Adrenal gland (tissue), 12 donors: ENCODE measurements around the gene HHIPL1. TPM values are rescaled to one million over a fixed set of nuclear protein-coding genes. Genes with fewer than 3 reads are reported as not detected.

Experiments used
- DNase-seq, 7 donors: peaks; one replicate each; pipeline ENCODE4 v3.0.0-alpha.2; 2019 to 2020
- H3K27ac ChIP-seq, 5 donors: fragments of 200-600 bp; sonication (generic) in 4 of 5; 1 replicate in 3 of 5; 2 replicates in 2 of 5; pipeline versions ENCODE4 v1.5.1 to v1.8.0; 2016 to 2020; ENCODE audit warnings: mild to moderate bottlenecking in 1 of 5
- H3K27me3 ChIP-seq: fragments of 200-600 bp; 2 replicates; pipeline ENCODE4 v1.8.0; 2021
- H3K36me3 ChIP-seq, 2 donors: fragments of 200-600 bp; replicated peaks in 1 of 2; 1 replicate in 1 of 2; 2 replicates in 1 of 2; pipeline versions ENCODE4 v1.5.1 to v1.8.0; 2018 to 2022
- H3K4me1 ChIP-seq, 2 donors: fragments of 200-600 bp; replicated peaks in 1 of 2; 1 replicate in 1 of 2; 2 replicates in 1 of 2; pipeline versions ENCODE4 v1.5.1 to v1.8.0; 2018 to 2021
- H3K4me3 ChIP-seq, 4 donors: fragments of 200-600 bp; sonication (generic) in 3 of 4; one replicate each; pipeline ENCODE4 v1.5.1; 2016 to 2018
- H3K9me3 ChIP-seq, 3 donors: fragments of 200-600 bp; sonication (generic) in 1 of 3; replicated peaks in 1 of 3; 1 replicate in 2 of 3; 2 replicates in 1 of 3; pipeline versions ENCODE4 v1.5.1 to v1.8.0; 2016 to 2021
- CTCF ChIP-seq, 6 experiments: fragments of 450-650 bp in 4 of 6; fragments of 200-600 bp in 2 of 6; sonication (generic) in 1 of 6; IDR thresholded peaks; 1 replicate in 5 of 6; 2 replicates in 1 of 6; pipeline versions ENCODE4 v1.5.1 to v1.8.0; 2016 to 2021; ENCODE audit warnings: antibody characterized with exemption in 6 of 6, mild to moderate bottlenecking in 2 of 6, moderate library complexity in 1 of 6
- POLR2A ChIP-seq, 2 donors: fragments of 450-650 bp; IDR thresholded peaks; one replicate each; pipeline ENCODE4 v1.6.1; 2017; ENCODE audit warnings: antibody characterized with exemption in 2 of 2, mild to moderate bottlenecking in 2 of 2, moderate library complexity in 1 of 2
- WGBS, 4 donors: extraction: QIAGEN DNeasy Blood & Tissue Kit in 2 of 4; methylation state at CpG; one replicate each; pipeline versions ENCODE4 v1.1.5 to v1.1.7; 2013 to 2017; 5-methylcytosine and 5-hydroxymethylcytosine counted together
- intact Hi-C, 2 donors: fragments of 100-400 bp; cut with DNase I; formaldehyde crosslinking; loops; one replicate each; pipeline versions ENCODE4 v1.14.1 to v1.15.0; 2022 to 2023
- polyA plus RNA-seq, 3 donors: library from polyadenylated mRNA; stranded (reverse); fragments of 200-250 nt in 2 of 3; fragments of 350-450 nt in 1 of 3; fragmentation: Illumina TruSeq in 1 of 3; extraction: RNeasy Lipid Tissue Mini Kit (QIAGEN cat#74804) in 1 of 3; gene quantifications; one replicate each; pipeline ENCODE4 v1.2.3, GENCODE V29; 2013 to 2014
- total RNA-seq, 9 donors: library from RNA; depleted of rRNA in 4 of 9; stranded (reverse); fragments of >200 nt in 4 of 9; fragments of 120-200 nt in 1 of 9; fragmentation: NEBNext Ultra II Directional in 1 of 9; extraction: Animal tissue kit (Norgen Biotek cat#: 25700) in 1 of 9; gene quantifications; one replicate each; pipeline versions ENCODE4 v1.1.0 to v1.2.4, GENCODE V29; 2013 to 2023
- donor health status: healthy with polysubstance abuse.
- donor health status: Bipolar disorder and iron deficiency.
- donor health status: DM: yes; HTN: yes; CAD: no.
- donor health status: DM: no; HTN: no; CAD: no.
- donor health status: DM: no; HTN: no; CAD: no.
- donor health status: DM: yes; HTN: yes; CAD: no.

HHIPL1 gene
- total and polyA plus RNA-seq, 12 donors = 0.20 to 2.9 (median 1.3) TPM

DNA sequence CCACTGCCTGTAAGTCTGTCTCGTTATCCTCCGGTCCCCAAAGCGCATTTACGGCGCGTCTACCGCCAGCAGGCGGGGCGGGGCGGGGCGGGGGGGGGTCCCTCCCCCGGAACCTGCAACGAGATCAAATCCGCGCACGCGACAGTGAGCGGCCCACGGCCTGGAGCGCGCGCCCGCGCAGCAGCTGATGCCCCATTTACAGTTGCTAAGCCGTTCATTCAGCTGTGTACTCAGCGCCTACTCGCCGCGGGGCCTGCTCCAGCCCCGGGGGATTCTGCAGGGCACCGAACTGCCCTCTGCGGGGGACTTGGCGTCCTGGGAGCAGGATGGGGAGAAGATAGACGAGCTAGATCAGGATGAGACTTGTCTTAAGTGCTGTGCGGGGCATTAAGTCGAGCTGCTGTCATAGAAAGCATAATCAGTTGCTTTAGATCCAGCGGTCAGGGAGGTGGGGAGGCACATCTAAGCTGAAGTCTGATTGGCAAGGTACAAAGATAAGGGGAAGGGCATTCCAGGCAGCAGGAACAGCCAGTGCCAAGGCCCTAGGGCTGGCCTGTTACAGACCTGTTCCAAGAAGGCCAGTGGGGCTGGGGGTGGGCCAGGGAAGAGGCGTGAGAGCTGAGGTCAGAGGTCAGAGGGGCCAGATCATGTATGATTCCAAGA is 39.5 kb upstream of the HHIPL1 start:
- Histone ChIP-seq H3K4me1 (peaks cover 31 to 32% of the 10 kb centered on the region in 2 donors), H3K9me3 (no peaks in the 10 kb centered on the region), H3K27me3 (no peaks in the 10 kb centered on the region), H3K27ac (peak overlapping the region in 3 of 5 donors; percentile 72 to 88 (median 79)), H3K36me3 (no peaks in the 10 kb centered on the region), H3K4me3 (peak overlapping the region in 3 of 4 donors; percentile 55 to 75 (median 62))
- DNase-seq = peak; percentile 62 to 87 (median 68)
- TF ChIP-seq CTCF (IDR thresholded peaks at IDR 0.05) (no peak), POLR2A (IDR thresholded peaks at IDR 0.05) (no peak)
- intact Hi-C loops = no loop called here
- 2 to 12% (median 4%) methylated on average over 6 to 38 of the region's 38 CpGs for WGBS, 4 donors

- no peak for DNase-seq
- Histone ChIP-seq H3K4me3 (no peak overlapping the region), H3K27ac (no peak overlapping the region), H3K27me3 (no peaks in the 10 kb centered on the region), H3K36me3 (no peaks in the 10 kb centered on the region), H3K9me3 (no peaks in the 10 kb centered on the region), H3K4me1 (peaks cover 22 to 23% of the 10 kb centered on the region in 2 donors)
- TF ChIP-seq CTCF (IDR thresholded peaks at IDR 0.05) (no peak), POLR2A (IDR thresholded peaks at IDR 0.05) (no peak)
- WGBS, 4 donors = 76 to 100% (median 83%) methylated on average over 1 to 7 of the region's 7 CpGs
- intact Hi-C loops = no loop called here
These were observed 38.6 kb upstream of the HHIPL1 start for GRCh38 chr14:99606359-99606758.

DNA sequence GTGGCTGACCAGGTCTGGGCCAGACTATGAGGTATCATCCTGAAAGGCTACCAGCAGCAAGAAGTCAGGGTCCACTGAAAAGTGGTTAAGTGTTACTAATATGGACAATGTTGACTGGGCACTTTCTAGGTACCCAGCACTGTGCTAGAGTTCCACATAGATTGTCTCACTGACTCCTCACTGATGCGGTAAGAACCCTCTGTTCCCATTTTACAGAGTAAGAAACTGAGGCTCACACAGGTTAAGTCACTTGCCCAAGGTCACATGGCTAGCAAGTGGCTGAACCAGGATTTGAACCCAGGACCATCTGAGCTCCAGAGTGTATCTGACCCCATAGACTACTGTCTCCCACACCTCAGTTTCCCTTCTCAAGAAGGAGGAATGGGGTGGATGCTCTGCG is 36.3 kb upstream of the HHIPL1 start:
- no peak for DNase-seq
- TF ChIP-seq POLR2A (IDR thresholded peaks at IDR 0.05) (no peak), CTCF (IDR thresholded peaks at IDR 0.05) (no peak)
- 92 to 100% (median 95%) methylated on average over 2 of the region's 2 CpGs for WGBS, 4 donors
- Histone ChIP-seq H3K27me3 (no peaks in the 10 kb centered on the region), H3K4me3 (no peak overlapping the region), H3K4me1 (peaks cover 4 to 5% of the 10 kb centered on the region in 2 donors), H3K27ac (no peak overlapping the region), H3K36me3 (no peaks in the 10 kb centered on the region), H3K9me3 (no peaks in the 10 kb centered on the region)
- intact Hi-C loops = no loop called here

DNA sequence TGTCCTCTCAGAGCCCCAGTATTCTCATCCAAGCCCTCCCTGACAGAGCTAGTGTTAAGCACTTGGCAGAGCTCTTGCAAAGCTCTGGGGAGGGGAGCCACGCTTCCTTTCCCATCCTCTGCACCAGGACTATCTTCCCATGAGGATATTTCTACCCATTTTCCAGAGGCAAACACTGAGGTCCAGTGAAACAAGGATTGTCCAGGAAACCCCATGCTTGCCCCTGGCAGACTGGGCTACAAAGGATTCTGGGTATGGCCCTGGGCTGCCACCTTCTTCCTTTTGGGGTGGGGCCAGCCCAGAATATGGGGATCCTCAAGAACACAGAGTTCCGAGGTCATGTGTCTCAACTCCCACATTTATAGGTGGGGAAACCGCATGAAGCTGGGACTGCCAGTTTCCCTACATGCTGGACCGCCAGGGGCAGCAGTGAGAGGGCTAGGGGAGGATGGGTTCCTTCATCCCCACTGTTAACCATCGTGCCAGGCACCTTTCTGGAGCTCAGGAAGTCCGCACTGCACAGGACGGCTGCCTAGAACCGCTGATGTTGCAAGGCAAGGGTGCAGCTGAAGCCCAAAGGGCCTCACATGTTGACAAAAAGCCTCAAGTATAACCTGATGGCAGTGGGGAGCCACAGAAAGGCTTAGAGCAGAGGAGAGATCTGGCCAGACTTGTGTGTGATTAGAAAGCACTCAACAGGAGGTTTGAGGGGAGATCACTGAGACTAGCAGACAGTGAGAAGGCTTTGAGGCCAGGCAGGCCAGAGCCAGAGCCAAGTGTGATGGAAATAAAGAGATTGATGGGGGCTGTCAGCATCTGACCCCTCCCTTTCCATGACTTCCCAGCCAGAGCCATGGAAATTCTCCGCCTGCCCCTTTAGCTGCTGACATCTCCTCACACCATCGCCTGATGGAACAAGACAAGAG is 35.4 kb upstream of the HHIPL1 start:
- TF ChIP-seq POLR2A (IDR thresholded peaks at IDR 0.05) (no peak), CTCF (IDR thresholded peaks at IDR 0.05) (peak in 4 of 6 experiments; percentile 38 to 49 (median 40))
- DNase-seq = peak in 1 of 7 donors; percentile 61
- WGBS, 4 donors = 56 to 75% (median 60%) methylated on average over 3 to 10 of the region's 10 CpGs
- Histone ChIP-seq H3K4me3 (no peak overlapping the region), H3K36me3 (no peaks in the 10 kb centered on the region), H3K9me3 (no peaks in the 10 kb centered on the region), H3K4me1 (peaks cover 4 to 5% of the 10 kb centered on the region in 2 donors), H3K27ac (no peak overlapping the region), H3K27me3 (no peaks in the 10 kb centered on the region)
- intact Hi-C loops = no loop called here
